Calu3 (cell line): Measurements from ENCODE around the gene TMEM86B. TPM values are rescaled to one million over a fixed set of nuclear protein-coding genes. Genes with fewer than 3 reads are reported as not detected.

ENCODE experiments used
- BruUV-seq: library from RNA; stranded (reverse); fragments of 400-500 nt; replicated peaks from 2 replicates; lab custom pipeline; 2021; lab: Mats Ljungman, UMichigan
- CTCF ChIA-PET: fragments of 300-600 bp; sonication (Branson Sonifier 250); formaldehyde crosslinking; loops from one replicate; lab custom pipeline; 2022; ENCODE audit warnings: antibody characterized with exemption; lab: Charles Lee
- DNase-seq: peaks from one replicate; pipeline ENCODE4 v3.0.0; 2022
- H3K27ac Mint-ChIP-seq: one replicate; pipeline ENCODE4 v1.8.0; 2022; ENCODE audit warnings: mixed read lengths; ENCODE audit not compliant: unreplicated experiment
- H3K27me3 Mint-ChIP-seq: one replicate; pipeline ENCODE4 v1.8.0; 2022; ENCODE audit warnings: mixed read lengths; ENCODE audit not compliant: unreplicated experiment
- H3K36me3 Mint-ChIP-seq: one replicate; pipeline ENCODE4 v1.8.0; 2022; ENCODE audit warnings: mild to moderate bottlenecking, moderate library complexity, mixed read lengths; ENCODE audit not compliant: insufficient read depth, unreplicated experiment
- H3K4me1 Mint-ChIP-seq: one replicate; pipeline ENCODE4 v1.8.0; 2022; ENCODE audit warnings: mild to moderate bottlenecking, low read depth, mixed read lengths; ENCODE audit not compliant: unreplicated experiment
- H3K4me3 Mint-ChIP-seq: one replicate; pipeline ENCODE4 v1.8.0; 2022; ENCODE audit warnings: mild to moderate bottlenecking, low read depth, moderate library complexity, mixed read lengths; ENCODE audit not compliant: unreplicated experiment
- H3K9me3 Mint-ChIP-seq: one replicate; pipeline ENCODE4 v1.8.0; 2022; ENCODE audit warnings: low read depth, mixed read lengths; ENCODE audit not compliant: unreplicated experiment
- CTCF ChIP-seq: fragments of 200-600 bp; IDR thresholded peaks from one replicate; pipeline ENCODE4 v1.8.0; 2022; ENCODE audit warnings: antibody characterized with exemption; ENCODE audit not compliant: unreplicated experiment
- intact Hi-C: fragments of 100-400 bp; cut with micrococcal nuclease; formaldehyde crosslinking; loops from one replicate; pipeline ENCODE4 v1.10.0; 2022; ENCODE audit not compliant: unreplicated experiment
- total RNA-seq: library from RNA; stranded (reverse); gene quantifications from 2 replicates; pipeline ENCODE4 v1.2.3, GENCODE V29; 2022

The TMEM86B gene
- total RNA-seq, 1 experiment from 2014 or later = 14.3 TPM

GRCh38 chr19:55231391-55232285 lies 3.1 kb upstream of the TMEM86B start:
- Mint-ChIP-seq H3K4me3 (no peak overlapping the region), H3K9me3 (no peaks in the 10 kb centered on the region), H3K27ac (no peak overlapping the region), H3K36me3 (peaks cover 62% of the 10 kb centered on the region), H3K4me1 (no peaks in the 10 kb centered on the region), H3K27me3 (no peaks in the 10 kb centered on the region)
- CTCF ChIA-PET = no interaction called here
- no TSS peak for BruUV-seq
- DNase-seq = no peak
- TF ChIP-seq CTCF = no peak
- intact Hi-C loops = no loop called here

GRCh38 chr19:55230780-55231179 lies 2.2 kb upstream of the TMEM86B start:
- Mint-ChIP-seq H3K4me3 (no peak overlapping the region), H3K27ac (no peak overlapping the region), H3K4me1 (no peaks in the 10 kb centered on the region), H3K36me3 (peaks cover 59% of the 10 kb centered on the region), H3K27me3 (no peaks in the 10 kb centered on the region), H3K9me3 (no peaks in the 10 kb centered on the region)
- CTCF ChIA-PET = no interaction called here
- BruUV-seq = no TSS peak
- DNase-seq = no peak
- TF ChIP-seq CTCF = no peak
- intact Hi-C loops = no loop called here

- Mint-ChIP-seq H3K4me3 (no peak overlapping the region), H3K9me3 (no peaks in the 10 kb centered on the region), H3K27ac (no peak overlapping the region), H3K4me1 (no peaks in the 10 kb centered on the region), H3K27me3 (no peaks in the 10 kb centered on the region), H3K36me3 (peaks cover 59% of the 10 kb centered on the region)
- CTCF ChIA-PET = no interaction called here
- BruUV-seq = no TSS peak
- TF ChIP-seq CTCF = no peak
- intact Hi-C loops = no loop called here
- DNase-seq = no peak
Measured at GRCh38 chr19:55230329-55230728, 1.8 kb upstream of the TMEM86B start.

- Mint-ChIP-seq H3K4me1 (no peaks in the 10 kb centered on the region), H3K27ac (no peak overlapping the region), H3K9me3 (no peaks in the 10 kb centered on the region), H3K36me3 (peaks cover 56% of the 10 kb centered on the region), H3K27me3 (no peaks in the 10 kb centered on the region), H3K4me3 (no peak overlapping the region)
- intact Hi-C loops = no loop called here
- CTCF ChIA-PET = no interaction called here
- TSS peak; percentile 93 for BruUV-seq
- TF ChIP-seq CTCF = no peak
- no peak for DNase-seq
Measured at GRCh38 chr19:55229789-55230182, 1.2 kb upstream of the TMEM86B start.
